ENCODE results near the gene RAB1B.

The RAB1B gene

GRCh38 chr11:66287889-66288670, 19.6 kb downstream of the RAB1B start:
- Histone ChIP-seq H3K9me2 (replicated peaks; ENCODE audit: low read depth, low read length) (no peaks in the 10 kb centered on the region), H3K27me3 (ENCODE audit: insufficient read depth, low read length, poor library complexity, severe bottlenecking) (no peaks in the 10 kb centered on the region), H4K20me1 (ENCODE audit: insufficient read depth, low read length, poor library complexity, severe bottlenecking) (no peaks in the 10 kb centered on the region), H3K4me3 (ENCODE audit: low read length, poor library complexity, severe bottlenecking) (peak overlapping the region; percentile 95), H3K9me3 (ENCODE audit: insufficient read depth, low read depth, low read length) (no peaks in the 10 kb centered on the region), H3K4me2 (ENCODE audit: low read depth, low read length, poor library complexity, severe bottlenecking) (peak overlapping the region; percentile 86), H3F3A (ENCODE audit: low read depth) (no peaks in the 10 kb centered on the region), H2AFZ (ENCODE audit: low read length) (peak overlapping the region; percentile 85), H3K4me1 (ENCODE audit: insufficient read depth, low read length, poor library complexity, severe bottlenecking) (peaks cover 22% of the 10 kb centered on the region), H3K79me2 (ENCODE audit: insufficient read depth, low read length) (peaks cover 14% of the 10 kb centered on the region), H3K36me3 (ENCODE audit: insufficient read depth, low read length) (no peaks in the 10 kb centered on the region), H3K9ac (ENCODE audit: low read depth, low read length, poor library complexity, severe bottlenecking) (peak overlapping the region; percentile 93)
- TF ChIP-seq EZH2phosphoT487 (IDR thresholded peaks at IDR 0.05; ENCODE audit: borderline replicate concordance) (no peak), CTCF (conservative IDR thresholded peaks at IDR 0.05; ENCODE audit: low read length) (no peak)

DNA sequence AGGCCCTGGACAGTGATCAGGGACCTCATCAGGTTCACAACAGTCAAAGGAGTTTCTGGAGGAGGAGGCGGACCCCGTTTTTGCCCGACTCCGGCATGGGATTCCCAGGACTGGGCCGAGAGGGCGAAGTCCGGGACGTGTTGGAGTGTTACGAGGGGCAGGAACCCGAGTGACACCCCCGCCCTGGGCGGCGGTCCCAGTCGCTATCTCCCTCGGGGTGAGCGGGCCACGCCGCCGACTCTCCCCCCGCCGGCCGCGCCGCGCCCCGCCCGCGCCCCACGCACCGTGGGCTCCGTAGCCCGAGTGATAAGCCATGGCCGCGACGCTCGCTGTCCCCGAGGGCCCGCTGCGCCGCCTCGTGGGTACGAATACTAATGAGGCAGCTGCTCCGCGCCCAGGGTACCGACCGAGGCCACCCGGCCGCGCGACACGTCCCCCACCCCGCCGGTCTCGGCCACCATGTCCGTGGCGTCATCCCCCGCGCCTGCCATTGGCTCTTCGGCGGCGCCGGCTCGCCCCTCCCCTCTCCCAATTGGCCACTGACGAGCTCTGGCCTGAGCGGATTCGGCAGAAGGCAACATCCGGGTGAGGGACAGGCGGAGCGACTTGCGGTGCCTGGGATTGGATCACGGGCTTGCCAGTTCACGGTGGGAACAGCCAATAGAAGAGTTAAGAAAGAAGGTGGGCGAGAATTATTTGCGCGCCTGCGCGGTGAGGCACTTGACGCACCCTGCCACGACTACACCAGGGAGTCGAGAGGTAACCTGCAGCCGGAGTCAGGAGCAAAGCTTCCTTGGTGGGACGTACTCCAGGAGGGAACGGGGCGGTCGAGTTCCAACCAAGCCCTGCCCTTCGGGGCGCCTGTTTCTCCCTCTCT, 20.5 kb downstream of the RAB1B start, which contains the start of gene YIF1A:
Gene YIF1A, minus strand, starts transcription at position 473 of the 877 bp plus-strand sequence. Its CDS starts 158 bp downstream, at position 315.
- H3K36me3 ChIP-seq (ENCODE audit: insufficient read depth, low read length) = no peaks in the 10 kb centered on the region
- H3K9me3 ChIP-seq (ENCODE audit: insufficient read depth, low read depth, low read length) = no peaks in the 10 kb centered on the region
- H3K4me1 ChIP-seq (ENCODE audit: insufficient read depth, low read length, poor library complexity, severe bottlenecking) = peaks cover 22% of the 10 kb centered on the region
- no peak for TF ChIP-seq EZH2phosphoT487 (IDR thresholded peaks at IDR 0.05; ENCODE audit: borderline replicate concordance)
- TF ChIP-seq CTCF (conservative IDR thresholded peaks at IDR 0.05; ENCODE audit: low read length) = peak; percentile 17
- no peaks in the 10 kb centered on the region for H3K27me3 ChIP-seq (ENCODE audit: insufficient read depth, low read length, poor library complexity, severe bottlenecking)
- H3K9ac ChIP-seq (ENCODE audit: low read depth, low read length, poor library complexity, severe bottlenecking) = peak within 1 kb of the TSS; percentile 93
- H3K9me2 ChIP-seq (replicated peaks; ENCODE audit: low read depth, low read length) = no peaks in the 10 kb centered on the region
- H3K79me2 ChIP-seq (ENCODE audit: insufficient read depth, low read length) = peaks cover 14% of the 10 kb centered on the region
- H3F3A ChIP-seq (ENCODE audit: low read depth) = no peaks in the 10 kb centered on the region
- peak within 1 kb of the TSS; percentile 86 for H3K4me2 ChIP-seq (ENCODE audit: low read depth, low read length, poor library complexity, severe bottlenecking)
- peak within 1 kb of the TSS; percentile 95 for H3K4me3 ChIP-seq (ENCODE audit: low read length, poor library complexity, severe bottlenecking)
- peak within 1 kb of the TSS; percentile 85 for H2AFZ ChIP-seq (ENCODE audit: low read length)
- H4K20me1 ChIP-seq (ENCODE audit: insufficient read depth, low read length, poor library complexity, severe bottlenecking) = no peaks in the 10 kb centered on the region

- Histone ChIP-seq H3K79me2 (ENCODE audit: insufficient read depth, low read length) (peaks cover 14% of the 10 kb centered on the region), H3K9ac (ENCODE audit: low read depth, low read length, poor library complexity, severe bottlenecking) (peak overlapping the region; percentile 33), H3K27me3 (ENCODE audit: insufficient read depth, low read length, poor library complexity, severe bottlenecking) (no peaks in the 10 kb centered on the region), H3K4me2 (ENCODE audit: low read depth, low read length, poor library complexity, severe bottlenecking) (peak overlapping the region; percentile 78), H3K4me1 (ENCODE audit: insufficient read depth, low read length, poor library complexity, severe bottlenecking) (peaks cover 22% of the 10 kb centered on the region), H4K20me1 (ENCODE audit: insufficient read depth, low read length, poor library complexity, severe bottlenecking) (no peaks in the 10 kb centered on the region), H2AFZ (ENCODE audit: low read length) (peak overlapping the region; percentile 70), H3K4me3 (ENCODE audit: low read length, poor library complexity, severe bottlenecking) (peak overlapping the region; percentile 95), H3K36me3 (ENCODE audit: insufficient read depth, low read length) (no peaks in the 10 kb centered on the region), H3K9me3 (ENCODE audit: insufficient read depth, low read depth, low read length) (no peaks in the 10 kb centered on the region), H3F3A (ENCODE audit: low read depth) (no peaks in the 10 kb centered on the region), H3K9me2 (replicated peaks; ENCODE audit: low read depth, low read length) (no peaks in the 10 kb centered on the region)
- TF ChIP-seq EZH2phosphoT487 (IDR thresholded peaks at IDR 0.05; ENCODE audit: borderline replicate concordance) (no peak), CTCF (conservative IDR thresholded peaks at IDR 0.05; ENCODE audit: low read length) (no peak)
These were observed 21.3 kb downstream of the RAB1B start for GRCh38 chr11:66289548-66290329.

Measured in Loucy (cell line).